Lung microvascular endothelial cell (primary cell): Measurements from ENCODE around the gene CDH20. TPM values are rescaled to one million over a fixed set of nuclear protein-coding genes. Genes with fewer than 3 reads are reported as not detected.

ENCODE experiments used
- DNase-seq, 2 donors: peaks; one replicate each; pipeline versions ENCODE4 v3.0.0 to v3.0.0-alpha.2; 2010; ENCODE audit warnings: low read depth in 2 of 2
- total RNA-seq: library from RNA; depleted of rRNA; stranded (reverse); fragments of >200 nt; gene quantifications from 2 replicates; pipeline ENCODE4 v1.2.1, GENCODE V29; 2014

Gene CDH20
- total RNA-seq, 1 donor from 2014 or later = under 0.01 TPM

GRCh38 chr18:61528961-61529360, 195.7 kb downstream of the CDH20 start:
- DNase-seq = peak in 1 of 2 donors; percentile 63

GRCh38 chr18:61530681-61531080, 197.5 kb downstream of the CDH20 start:
- DNase-seq = no peak

- DNase-seq = peak in 1 of 2 donors; percentile 55
These were observed 198.0 kb downstream of the CDH20 start for GRCh38 chr18:61531182-61531581.

- no peak for DNase-seq
These were observed 198.7 kb downstream of the CDH20 start for GRCh38 chr18:61531891-61532290.

- no peak for DNase-seq
These were observed 202.2 kb downstream of the CDH20 start for GRCh38 chr18:61535401-61535800.

- DNase-seq = no peak
These were observed 208.4 kb downstream of the CDH20 start for GRCh38 chr18:61541673-61542072.

- DNase-seq = no peak
These were observed 209.4 kb downstream of the CDH20 start for GRCh38 chr18:61542596-61542995.

GRCh38 chr18:61543518-61543917, 210.3 kb downstream of the CDH20 start:
- DNase-seq = no peak

- DNase-seq = no peak
These were observed 210.9 kb downstream of the CDH20 start for GRCh38 chr18:61544178-61544577.

GRCh38 chr18:61545281-61546245, 212.3 kb downstream of the CDH20 start:
- peak in 1 of 2 donors; percentile 75 for DNase-seq

- peak; percentile 38 to 57 for DNase-seq
These were observed 213.4 kb downstream of the CDH20 start for GRCh38 chr18:61546590-61546989.

GRCh38 chr18:61549416-61549815, 216.2 kb downstream of the CDH20 start:
- no peak for DNase-seq

- DNase-seq = no peak
These were observed 216.7 kb downstream of the CDH20 start for GRCh38 chr18:61549889-61550288.

GRCh38 chr18:61551586-61551985, 218.4 kb downstream of the CDH20 start:
- peak; percentile 85 to 88 for DNase-seq

GRCh38 chr18:61553045-61553659, 219.9 kb downstream of the CDH20 start:
- DNase-seq = no peak

- no peak for DNase-seq
These were observed 221.0 kb downstream of the CDH20 start for GRCh38 chr18:61554117-61554776.

- no peak for DNase-seq
These were observed 221.7 kb downstream of the CDH20 start for GRCh38 chr18:61554946-61555361.

GRCh38 chr18:61556316-61556715, 223.1 kb downstream of the CDH20 start:
- DNase-seq = no peak

- DNase-seq = no peak
These were observed 223.6 kb downstream of the CDH20 start for GRCh38 chr18:61556862-61557261.

GRCh38 chr18:61569176-61569892, 236.1 kb downstream of the CDH20 start:
- DNase-seq = peak; percentile 35 to 62

GRCh38 chr18:61570070-61570469, 236.8 kb downstream of the CDH20 start:
- DNase-seq = no peak
